ENCODE measurements around the gene INPP5E. TPM values are rescaled to one million over a fixed set of nuclear protein-coding genes. Genes with fewer than 3 reads are reported as not detected.

The INPP5E gene
- total and polyA plus RNA-seq, 12 donors = 6.6 to 16.8 (median 9.3) TPM

DNA sequence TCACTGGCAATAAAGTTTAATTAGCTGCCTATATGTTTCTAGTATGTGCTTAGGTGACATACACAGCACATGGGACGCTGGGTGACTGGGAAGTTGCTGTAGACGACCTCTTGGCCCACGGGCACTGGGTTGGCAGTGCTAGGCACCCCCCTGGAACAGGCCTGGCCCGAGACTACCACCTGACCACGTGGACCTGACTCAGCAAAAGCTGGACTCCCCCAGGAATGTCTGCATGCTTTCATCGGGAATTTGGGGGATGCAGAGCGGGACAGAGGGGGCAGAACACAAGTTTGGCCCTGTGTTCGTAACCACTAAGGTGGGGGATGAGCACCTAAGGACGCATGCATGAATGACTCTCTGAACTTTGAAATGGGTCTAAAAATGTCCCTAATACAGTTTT, 16.6 kb upstream of the INPP5E start:
- Histone ChIP-seq H3K9me3 (no peaks in the 10 kb centered on the region), H3K36me3 (peaks cover 12 to 100% (median 83%) of the 10 kb centered on the region in 9 donors), H3K27ac (no peak overlapping the region), H3K27me3 (no peaks in the 10 kb centered on the region), H3K4me1 (no peaks in the 10 kb centered on the region), H3K4me3 (no peak overlapping the region)
- DNase-seq (no peak), ATAC-seq (no peak)
- 90 to 91% methylated on average over 9 of the region's 9 CpGs for WGBS, 2 donors
- intact Hi-C loops (cut with DNase I) = no loop called here
- TF ChIP-seq, protein P1, sequence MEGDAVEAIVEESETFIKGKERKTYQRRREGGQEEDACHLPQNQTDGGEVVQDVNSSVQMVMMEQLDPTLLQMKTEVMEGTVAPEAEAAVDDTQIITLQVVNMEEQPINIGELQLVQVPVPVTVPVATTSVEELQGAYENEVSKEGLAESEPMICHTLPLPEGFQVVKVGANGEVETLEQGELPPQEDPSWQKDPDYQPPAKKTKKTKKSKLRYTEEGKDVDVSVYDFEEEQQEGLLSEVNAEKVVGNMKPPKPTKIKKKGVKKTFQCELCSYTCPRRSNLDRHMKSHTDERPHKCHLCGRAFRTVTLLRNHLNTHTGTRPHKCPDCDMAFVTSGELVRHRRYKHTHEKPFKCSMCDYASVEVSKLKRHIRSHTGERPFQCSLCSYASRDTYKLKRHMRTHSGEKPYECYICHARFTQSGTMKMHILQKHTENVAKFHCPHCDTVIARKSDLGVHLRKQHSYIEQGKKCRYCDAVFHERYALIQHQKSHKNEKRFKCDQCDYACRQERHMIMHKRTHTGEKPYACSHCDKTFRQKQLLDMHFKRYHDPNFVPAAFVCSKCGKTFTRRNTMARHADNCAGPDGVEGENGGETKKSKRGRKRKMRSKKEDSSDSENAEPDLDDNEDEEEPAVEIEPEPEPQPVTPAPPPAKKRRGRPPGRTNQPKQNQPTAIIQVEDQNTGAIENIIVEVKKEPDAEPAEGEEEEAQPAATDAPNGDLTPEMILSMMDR (IDR thresholded peaks at IDR 0.05) = no peak

DNA sequence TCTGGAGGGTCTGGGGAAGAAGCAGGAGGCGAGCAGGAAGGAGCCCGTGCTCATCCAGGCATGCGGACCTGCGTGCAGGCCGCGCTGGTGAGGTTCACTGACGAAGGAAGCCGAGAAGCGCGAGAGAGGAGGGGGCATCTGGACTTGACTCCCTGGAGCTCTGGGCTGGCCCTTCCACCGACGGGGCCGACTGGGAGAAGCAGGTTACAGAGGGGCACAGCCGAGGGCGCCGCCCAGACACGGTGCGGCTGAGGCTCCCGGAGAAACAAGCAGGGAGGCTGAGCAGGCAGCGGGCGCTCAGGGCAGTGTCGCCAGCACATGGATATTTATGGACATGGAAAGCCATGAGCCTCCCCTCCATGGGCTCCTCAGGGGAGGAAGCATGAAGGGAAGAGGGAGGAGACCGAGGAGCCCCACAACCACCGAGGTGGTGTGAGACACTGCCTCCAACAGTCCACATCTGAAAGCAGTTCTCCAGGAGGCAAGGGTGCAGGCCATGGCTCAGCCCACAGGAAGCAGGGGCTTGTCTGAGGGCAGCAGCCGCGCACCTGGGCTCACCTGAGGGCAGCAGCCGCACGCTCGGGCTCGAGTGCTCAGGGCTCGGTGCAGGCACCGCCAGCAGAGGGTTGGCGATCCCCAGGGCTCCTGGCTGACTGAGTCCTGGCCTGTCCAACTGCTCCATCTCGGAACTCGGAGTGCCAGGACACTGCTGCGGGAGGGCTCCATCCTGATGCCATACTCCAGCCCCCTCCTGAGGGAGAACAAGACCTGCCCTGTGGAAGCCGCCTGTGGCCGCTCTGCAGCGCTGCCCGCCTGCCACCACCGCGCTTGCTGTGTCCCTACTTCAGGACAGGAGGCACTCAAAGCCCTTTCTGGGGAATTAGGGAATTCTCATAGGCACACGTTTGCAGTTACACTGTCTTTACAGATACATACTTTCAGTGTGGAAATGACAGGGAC, 15.7 kb upstream of the INPP5E start:
- 92 to 95% methylated on average over 43 of the region's 43 CpGs for WGBS, 2 donors
- peaks cover 9 to 100% (median 83%) of the 10 kb centered on the region in 9 donors for H3K36me3 ChIP-seq

DNA sequence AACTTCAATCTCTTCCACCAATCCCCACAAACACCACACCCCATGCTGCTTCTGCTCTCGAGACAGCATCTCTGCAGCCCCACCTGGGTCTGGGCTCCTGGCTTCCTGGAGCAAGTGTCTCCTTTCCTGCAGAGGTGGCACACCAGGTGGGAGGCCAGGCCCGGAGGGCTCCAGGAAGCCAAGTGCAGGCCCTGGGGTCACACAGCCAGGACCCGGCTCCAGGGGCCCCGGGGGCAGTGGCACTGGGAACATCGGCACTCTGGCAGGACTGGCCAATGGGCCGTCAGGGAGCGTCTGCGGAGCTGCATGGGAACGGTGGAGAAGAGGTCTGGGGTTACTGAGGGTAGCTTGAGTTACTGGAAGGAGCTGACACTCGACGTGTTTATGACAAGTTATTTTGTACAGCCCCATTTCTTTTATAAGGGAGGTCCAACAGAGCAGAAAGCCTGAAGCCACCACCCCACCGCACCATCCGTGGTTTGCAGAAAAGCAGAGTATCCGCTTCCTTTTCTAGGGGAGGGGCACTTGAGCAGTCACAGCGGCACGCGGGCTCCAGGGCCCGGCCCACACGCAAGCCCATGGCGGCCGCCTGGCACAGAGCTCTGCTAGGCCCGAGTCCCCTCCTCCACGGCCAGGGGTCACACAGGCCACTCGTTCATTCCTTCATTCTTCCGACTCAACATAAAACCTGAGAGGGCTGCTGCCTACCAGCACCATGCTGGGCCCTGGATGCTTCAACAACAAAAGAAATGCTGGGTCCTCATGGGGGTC, 14.6 kb upstream of the INPP5E start:
- no peak for DNase-seq
- 91 to 92% methylated on average over 25 of the region's 25 CpGs for WGBS, 2 donors
- Histone ChIP-seq H3K9me3 (no peaks in the 10 kb centered on the region), H3K36me3 (peaks cover 6 to 100% (median 83%) of the 10 kb centered on the region in 9 donors), H3K4me3 (no peak overlapping the region), H3K27me3 (no peaks in the 10 kb centered on the region), H3K4me1 (no peaks in the 10 kb centered on the region), H3K27ac (no peak overlapping the region)
- ATAC-seq = peak in 1 of 8 donors; percentile 29
- TF ChIP-seq, protein P1 (IDR thresholded peaks at IDR 0.05) = no peak
- intact Hi-C loops (cut with DNase I) = no loop called here

More for the DNA sequence above, 15.7 kb upstream of the INPP5E start:
- intact Hi-C loops (cut with DNase I) = no loop called here
- Histone ChIP-seq H3K27ac (no peak overlapping the region), H3K27me3 (no peaks in the 10 kb centered on the region), H3K9me3 (no peaks in the 10 kb centered on the region), H3K4me1 (no peaks in the 10 kb centered on the region), H3K4me3 (no peak overlapping the region)
- DNase-seq (no peak), ATAC-seq (peak in 3 of 8 donors; percentile 19 to 20 (median 19))
- TF ChIP-seq, protein P1 (IDR thresholded peaks at IDR 0.05) = no peak

DNA sequence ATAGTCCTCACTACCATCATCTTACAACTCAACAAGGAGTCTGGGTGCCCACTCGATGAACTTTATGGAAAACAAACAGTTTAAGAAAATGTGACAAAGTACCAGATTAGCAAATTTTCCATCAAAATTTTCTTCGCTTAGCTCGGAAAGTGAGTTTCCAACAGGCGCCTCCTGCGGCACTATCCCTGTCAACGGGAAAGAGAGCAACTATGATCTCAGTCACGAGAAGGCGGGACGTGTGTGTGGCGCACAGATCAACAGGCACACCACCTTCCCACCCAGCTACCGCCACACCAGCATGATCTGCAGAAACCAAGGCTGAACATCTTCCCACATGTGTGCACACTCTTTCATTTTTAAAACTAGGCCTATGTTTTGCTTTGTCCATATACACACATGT, 13.7 kb upstream of the INPP5E start:
- WGBS, 2 donors = 92 to 95% methylated on average over 11 of the region's 11 CpGs
- no peak for ATAC-seq
- Histone ChIP-seq H3K4me3 (no peak overlapping the region), H3K4me1 (no peaks in the 10 kb centered on the region), H3K27ac (no peak overlapping the region), H3K27me3 (no peaks in the 10 kb centered on the region), H3K36me3 (peaks cover 0 to 99% (median 80%) of the 10 kb centered on the region in 9 donors), H3K9me3 (no peaks in the 10 kb centered on the region)
- intact Hi-C loops (cut with DNase I) = no loop called here
- DNase-seq = no peak
- TF ChIP-seq, protein P1 (IDR thresholded peaks at IDR 0.05) = no peak

All from heart right ventricle (tissue), 16 donors.